A549 (cell line): ENCODE results near the gene FAM163B.

Experiments
- CHD2 ChIP-seq: fragments of 150-350 bp; IDR thresholded peaks from 2 replicates; pipeline ENCODE4 v1.6.1; 2014; ENCODE audit warnings: low read length; ENCODE audit not compliant: partially characterized antibody
- CTCF ChIP-seq: fragments of >200 bp; sonication (Bioruptor Twin); formaldehyde crosslinking; IDR thresholded peaks from 3 replicates; pipeline ENCODE4 v1.5.1; 2016
- POLR2A ChIP-seq: IDR thresholded peaks from 2 replicates; pipeline ENCODE4 v1.6.1; 2012; ENCODE audit warnings: mild to moderate bottlenecking, low read length
- POLR2AphosphoS2 ChIP-seq: conservative IDR thresholded peaks from 2 replicates; pipeline ENCODE4 v1.6.1; 2012; ENCODE audit warnings: low read length, improper control_type of control experiment, inconsistent platforms

DNA sequence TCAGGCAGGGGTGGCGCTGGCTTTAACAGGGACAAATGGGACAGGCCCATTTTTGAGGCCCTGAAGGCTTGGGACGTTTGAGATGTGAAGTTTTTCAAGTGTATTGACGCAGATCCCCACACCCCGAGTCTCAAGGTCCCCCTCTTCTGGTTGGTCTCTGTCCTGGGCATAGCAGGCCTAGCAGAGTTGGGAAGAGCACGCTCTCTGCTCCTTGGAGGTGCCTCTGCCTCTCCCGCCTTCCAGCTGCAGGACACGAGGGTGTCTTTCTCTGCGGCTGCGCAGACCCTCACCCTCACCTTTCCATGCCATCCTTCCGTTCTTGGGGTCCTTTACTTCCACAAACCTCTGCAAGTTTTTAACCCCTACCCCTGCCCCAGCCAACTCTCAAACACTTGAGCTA is 56.1 kb downstream of the FAM163B start:
- TF ChIP-seq POLR2AphosphoS2 (no peak), CTCF (no peak), POLR2A (no peak), CHD2 (no peak)
